SK-N-SH (cell line): ENCODE results near the gene TULP4. TPM values are rescaled to one million over a fixed set of nuclear protein-coding genes. Genes with fewer than 3 reads are reported as not detected.

Experiments used
- CTCF ChIA-PET: fragments of 300-600, 350-600 bp; formaldehyde crosslinking; extraction: SDS; loops from one replicate; lab custom pipeline; 2021; lab: Yijun Ruan, JAX
- POLR2A ChIA-PET: fragments of 350-600 bp; sonication (Branson Sonifier 250); formaldehyde crosslinking; extraction: SDS; loops from one replicate; lab custom pipeline; 2020; ENCODE audit warnings: antibody characterized with exemption, inconsistent platforms; lab: Yijun Ruan, JAX
- DNase-seq: peaks from one replicate; pipeline ENCODE4 v3.0.0; 2012
- H2AFZ ChIP-seq: fragments of 200-600 bp; sonication (generic); 2 replicates; pipeline ENCODE4 v1.8.1; 2016; ENCODE audit warnings: antibody characterized with exemption, mild to moderate bottlenecking, low read depth
- H3F3A ChIP-seq: fragments of 200-600 bp; sonication (generic); replicated peaks from 2 replicates; pipeline ENCODE3; 2016; ENCODE audit warnings: antibody characterized with exemption, mild to moderate bottlenecking; ENCODE audit not compliant: insufficient read depth
- H3K27ac ChIP-seq, 2 experiments: fragments of 200-500 bp in 1 of 2; fragments of 200-600 bp in 1 of 2; sonication (Bioruptor generic) in 1 of 2; sonication (generic), shearing (Covaris generic) in 1 of 2; 2 replicates each; pipeline versions ENCODE4 v1.5.1 to v1.6.1; 2014 to 2016; ENCODE audit warnings: low read depth in 2 of 2, inconsistent platforms in 1 of 2, low read length in 1 of 2, mild to moderate bottlenecking in 1 of 2, mixed read lengths in 1 of 2
- H3K27me3 ChIP-seq: fragments of 200-600 bp; sonication (generic), shearing (Covaris generic); 2 replicates; pipeline ENCODE4 v1.6.1; 2016; ENCODE audit warnings: mixed run types; ENCODE audit not compliant: insufficient read depth
- H3K36me3 ChIP-seq, 2 experiments: fragments of 200-500 bp in 1 of 2; fragments of 200-600 bp in 1 of 2; sonication (Bioruptor generic) in 1 of 2; sonication (generic) in 1 of 2; replicated peaks in 1 of 2; 2 replicates each; pipeline versions ENCODE3 to v1.5.1; 2014 to 2016; ENCODE audit warnings: low read length in 1 of 2, mild to moderate bottlenecking in 1 of 2; ENCODE audit not compliant: insufficient read depth in 2 of 2, control insufficient read depth in 1 of 2
- H3K4me1 ChIP-seq, 2 experiments: fragments of 200-500 bp in 1 of 2; fragments of 200-600 bp in 1 of 2; sonication (Bioruptor generic) in 1 of 2; sonication (generic), shearing (Covaris generic) in 1 of 2; 2 replicates each; pipeline versions ENCODE4 v1.5.1 to v1.6.1; 2014 to 2016; ENCODE audit warnings: low read depth in 1 of 2, low read length in 1 of 2, mixed run types in 1 of 2; ENCODE audit not compliant: insufficient read depth in 2 of 2, control insufficient read depth in 1 of 2
- H3K4me2 ChIP-seq: fragments of 200-600 bp; sonication (generic), shearing (Covaris generic); 2 replicates; pipeline ENCODE4 v1.6.1; 2017; ENCODE audit warnings: mixed run types
- H3K4me3 ChIP-seq, 2 experiments: fragments of 200-500 bp in 1 of 2; fragments of 200-600 bp in 1 of 2; sonication (Bioruptor generic) in 1 of 2; sonication (generic), shearing (Covaris generic) in 1 of 2; 2 replicates each; pipeline versions ENCODE4 v1.5.1 to v1.8.1; 2014 to 2016; ENCODE audit warnings: low read depth in 2 of 2, inconsistent platforms in 1 of 2, low read length in 1 of 2, mild to moderate bottlenecking in 1 of 2, mixed read lengths in 1 of 2, moderate library complexity in 1 of 2
- H3K79me2 ChIP-seq: fragments of 200-600 bp; sonication (generic); 2 replicates; pipeline ENCODE4 v1.8.1; 2017; ENCODE audit warnings: mild to moderate bottlenecking; ENCODE audit not compliant: insufficient read depth
- H3K9ac ChIP-seq: fragments of 200-600 bp; sonication (generic); 2 replicates; pipeline ENCODE4 v1.6.1; 2017; ENCODE audit warnings: mixed run types
- H3K9me2 ChIP-seq: fragments of 200-600 bp; sonication (generic); 2 replicates; pipeline ENCODE4 v1.6.1; 2017; ENCODE audit warnings: mixed run types
- H3K9me3 ChIP-seq: fragments of 200-600 bp; sonication (generic); 2 replicates; pipeline ENCODE4 v1.6.1; 2017; ENCODE audit warnings: mixed run types, mild to moderate bottlenecking, moderate library complexity
- H4K20me1 ChIP-seq: fragments of 200-600 bp; sonication (generic); 2 replicates; pipeline ENCODE4 v1.6.1; 2017; ENCODE audit warnings: mild to moderate bottlenecking, mixed run types; ENCODE audit not compliant: insufficient read depth
- FOSL2 ChIP-seq: IDR thresholded peaks from 2 replicates; pipeline ENCODE4 v1.4.0; 2012; ENCODE audit warnings: low read depth, mild to moderate bottlenecking, moderate library complexity, borderline replicate concordance
- JUND ChIP-seq: IDR thresholded peaks from 2 replicates; pipeline ENCODE4 v1.4.0; 2012
- NFIC ChIP-seq: IDR thresholded peaks from 2 replicates; pipeline ENCODE4 v1.4.0; 2012; ENCODE audit warnings: borderline replicate concordance
- NRF1 ChIP-seq: IDR thresholded peaks from 2 replicates; pipeline ENCODE4 v1.6.1; 2012; ENCODE audit warnings: low read depth, mild to moderate bottlenecking, low read length
- POLR2AphosphoS5 ChIP-seq: IDR thresholded peaks from 2 replicates; pipeline ENCODE4 v1.6.1; 2012; ENCODE audit warnings: low read depth, low read length
- RCOR1 ChIP-seq: fragments of 150-350 bp; IDR thresholded peaks from 2 replicates; pipeline ENCODE4 v1.6.1; 2017; ENCODE audit warnings: antibody characterized with exemption, low read length
- RXRA ChIP-seq: IDR thresholded peaks from 2 replicates; pipeline ENCODE4 v1.4.0; 2012; ENCODE audit warnings: low read depth, mild to moderate bottlenecking, borderline replicate concordance
- TCF12 ChIP-seq: IDR thresholded peaks from 2 replicates; pipeline ENCODE4 v1.4.0; 2012
- TEAD4 ChIP-seq: IDR thresholded peaks from 2 replicates; pipeline ENCODE4 v1.4.0; 2012; ENCODE audit warnings: mild to moderate bottlenecking, borderline replicate concordance; ENCODE audit not compliant: insufficient read depth
- YY1 ChIP-seq: IDR thresholded peaks from 2 replicates; pipeline ENCODE4 v1.4.0; 2012; ENCODE audit warnings: low read depth, mild to moderate bottlenecking
- WGBS: methylation state at CpG from one replicate; pipeline ENCODE4 v1.1.6; 2017; ENCODE audit warnings: low lambda C conversion rate; 5-methylcytosine and 5-hydroxymethylcytosine counted together
- polyA plus RNA-seq, 3 experiments: library from polyadenylated mRNA; depleted of rRNA; stranded (reverse); fragments of >200 nt; gene quantifications; 2 replicates each; pipeline ENCODE4 v1.2.3, GENCODE V29; 2012
- TF ChIP-seq, protein P1 (sequence below): IDR thresholded peaks from 2 replicates; pipeline ENCODE4 v1.6.1; 2012; ENCODE audit warnings: mild to moderate bottlenecking, low read depth, low read length, moderate library complexity
- TF ChIP-seq, protein P2 (sequence below): IDR thresholded peaks from 2 replicates; pipeline ENCODE4 v1.4.0; 2012; ENCODE audit warnings: low read depth, borderline replicate concordance
- TF ChIP-seq, protein P3 (sequence below): fragments of 150-350 bp; IDR thresholded peaks from 2 replicates; pipeline ENCODE4 v1.6.1; 2016; ENCODE audit warnings: mild to moderate bottlenecking, low read depth, low read length
- TF ChIP-seq, protein P4 (sequence below): IDR thresholded peaks from 2 replicates; pipeline ENCODE4; 2012
- TF ChIP-seq, protein P5 (sequence below): fragments of 200-600 bp; sonication (generic); IDR thresholded peaks from 2 replicates; pipeline ENCODE4 v1.6.1; 2017; ENCODE audit warnings: antibody characterized with exemption, mild to moderate bottlenecking, moderate library complexity

Gene TULP4
- polyA plus RNA-seq, 1 of the 3 experiments (the other 2 are of a cell fraction), result 5.9 TPM

DNA sequence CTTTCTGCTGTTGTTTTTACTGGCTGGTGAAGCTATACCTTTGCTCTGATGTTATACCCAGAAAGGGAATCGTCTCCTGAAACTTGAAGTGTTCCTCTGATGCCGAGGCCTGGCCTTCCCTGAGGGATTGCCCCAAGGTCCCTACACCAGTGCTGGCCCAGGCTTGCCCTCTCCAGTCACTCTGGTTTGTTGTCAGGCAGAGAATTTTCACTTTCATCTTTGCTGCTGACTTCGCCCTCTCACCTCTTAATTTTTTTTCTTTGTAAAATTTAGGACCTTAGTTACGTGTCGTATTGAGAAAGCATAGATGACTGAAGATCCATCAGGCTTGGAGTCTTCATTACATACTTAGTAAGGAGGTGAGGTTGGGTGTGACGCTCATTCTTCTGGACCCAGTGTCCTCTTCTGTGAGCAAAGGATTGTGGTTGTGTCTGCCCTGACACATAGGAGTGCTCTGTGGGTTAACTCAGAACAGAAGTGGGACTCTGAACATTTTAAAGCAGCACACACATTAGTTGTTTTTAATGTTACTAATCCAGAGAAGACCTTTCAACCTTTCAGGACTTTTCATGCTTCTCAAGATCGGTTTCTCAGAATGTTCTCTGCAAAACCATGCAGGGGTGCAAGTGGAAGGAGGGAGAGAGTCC, 45.4 kb downstream of the TULP4 start (continued):
- TF ChIP-seq, protein P1, sequence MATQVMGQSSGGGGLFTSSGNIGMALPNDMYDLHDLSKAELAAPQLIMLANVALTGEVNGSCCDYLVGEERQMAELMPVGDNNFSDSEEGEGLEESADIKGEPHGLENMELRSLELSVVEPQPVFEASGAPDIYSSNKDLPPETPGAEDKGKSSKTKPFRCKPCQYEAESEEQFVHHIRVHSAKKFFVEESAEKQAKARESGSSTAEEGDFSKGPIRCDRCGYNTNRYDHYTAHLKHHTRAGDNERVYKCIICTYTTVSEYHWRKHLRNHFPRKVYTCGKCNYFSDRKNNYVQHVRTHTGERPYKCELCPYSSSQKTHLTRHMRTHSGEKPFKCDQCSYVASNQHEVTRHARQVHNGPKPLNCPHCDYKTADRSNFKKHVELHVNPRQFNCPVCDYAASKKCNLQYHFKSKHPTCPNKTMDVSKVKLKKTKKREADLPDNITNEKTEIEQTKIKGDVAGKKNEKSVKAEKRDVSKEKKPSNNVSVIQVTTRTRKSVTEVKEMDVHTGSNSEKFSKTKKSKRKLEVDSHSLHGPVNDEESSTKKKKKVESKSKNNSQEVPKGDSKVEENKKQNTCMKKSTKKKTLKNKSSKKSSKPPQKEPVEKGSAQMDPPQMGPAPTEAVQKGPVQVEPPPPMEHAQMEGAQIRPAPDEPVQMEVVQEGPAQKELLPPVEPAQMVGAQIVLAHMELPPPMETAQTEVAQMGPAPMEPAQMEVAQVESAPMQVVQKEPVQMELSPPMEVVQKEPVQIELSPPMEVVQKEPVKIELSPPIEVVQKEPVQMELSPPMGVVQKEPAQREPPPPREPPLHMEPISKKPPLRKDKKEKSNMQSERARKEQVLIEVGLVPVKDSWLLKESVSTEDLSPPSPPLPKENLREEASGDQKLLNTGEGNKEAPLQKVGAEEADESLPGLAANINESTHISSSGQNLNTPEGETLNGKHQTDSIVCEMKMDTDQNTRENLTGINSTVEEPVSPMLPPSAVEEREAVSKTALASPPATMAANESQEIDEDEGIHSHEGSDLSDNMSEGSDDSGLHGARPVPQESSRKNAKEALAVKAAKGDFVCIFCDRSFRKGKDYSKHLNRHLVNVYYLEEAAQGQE, result no peak
- TF ChIP-seq, protein P2, sequence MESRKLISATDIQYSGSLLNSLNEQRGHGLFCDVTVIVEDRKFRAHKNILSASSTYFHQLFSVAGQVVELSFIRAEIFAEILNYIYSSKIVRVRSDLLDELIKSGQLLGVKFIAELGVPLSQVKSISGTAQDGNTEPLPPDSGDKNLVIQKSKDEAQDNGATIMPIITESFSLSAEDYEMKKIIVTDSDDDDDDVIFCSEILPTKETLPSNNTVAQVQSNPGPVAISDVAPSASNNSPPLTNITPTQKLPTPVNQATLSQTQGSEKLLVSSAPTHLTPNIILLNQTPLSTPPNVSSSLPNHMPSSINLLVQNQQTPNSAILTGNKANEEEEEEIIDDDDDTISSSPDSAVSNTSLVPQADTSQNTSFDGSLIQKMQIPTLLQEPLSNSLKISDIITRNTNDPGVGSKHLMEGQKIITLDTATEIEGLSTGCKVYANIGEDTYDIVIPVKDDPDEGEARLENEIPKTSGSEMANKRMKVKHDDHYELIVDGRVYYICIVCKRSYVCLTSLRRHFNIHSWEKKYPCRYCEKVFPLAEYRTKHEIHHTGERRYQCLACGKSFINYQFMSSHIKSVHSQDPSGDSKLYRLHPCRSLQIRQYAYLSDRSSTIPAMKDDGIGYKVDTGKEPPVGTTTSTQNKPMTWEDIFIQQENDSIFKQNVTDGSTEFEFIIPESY, result no peak
- TF ChIP-seq TCF12, result no peak
- TF ChIP-seq, all 33 proteins: peak for 0

DNA sequence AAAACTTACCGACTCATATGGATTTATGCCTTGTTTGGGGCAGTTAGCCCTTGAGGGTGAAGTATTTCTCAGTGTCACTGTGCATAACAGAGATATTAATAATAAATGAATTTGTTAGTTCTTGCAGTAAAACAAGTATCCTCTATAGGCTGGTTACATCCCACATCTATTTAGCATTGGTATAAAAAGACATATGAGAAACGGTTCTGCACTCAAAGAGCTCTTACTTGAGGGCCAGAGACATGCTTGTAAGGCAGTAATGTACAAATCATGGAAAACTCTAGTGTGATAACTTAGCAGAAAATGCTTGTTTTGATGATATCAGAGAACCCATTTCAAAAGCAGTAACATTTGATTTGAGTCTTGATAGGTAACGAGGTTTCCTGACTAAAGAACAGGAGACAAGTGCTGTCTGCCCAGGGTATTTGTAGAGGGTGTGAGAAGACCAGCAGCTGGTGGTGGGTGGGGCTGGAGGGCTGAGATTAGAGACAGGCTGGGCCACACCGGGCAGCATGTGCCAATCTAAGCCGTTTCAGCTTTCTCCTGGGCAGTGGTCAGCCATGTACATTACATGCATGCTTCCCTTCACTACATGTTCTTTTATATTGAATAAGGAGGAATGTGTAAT, 46.3 kb downstream of the TULP4 start:
- Histone ChIP-seq H3K4me2 (no peak overlapping the region), H3F3A (peaks cover 1% of the 10 kb centered on the region), H3K9me3 (no peaks in the 10 kb centered on the region), H3K79me2 (peaks cover 60% of the 10 kb centered on the region), H3K27me3 (no peaks in the 10 kb centered on the region), H3K4me3 (no peak overlapping the region), H3K4me1 (peaks cover 18 to 35% of the 10 kb centered on the region in 2 experiments; a peak in 3 of 4 replicates), H2AFZ (no peak overlapping the region), H3K36me3 (no peaks in the 10 kb centered on the region), H4K20me1 (peaks cover 27% of the 10 kb centered on the region; the same call in 1 of the 2 replicates), H3K27ac (peak overlapping the region in 1 of 2 experiments; percentile 51; a peak in 1 of 4 replicates), H3K9me2 (no peaks in the 10 kb centered on the region), H3K9ac (no peak overlapping the region)
- WGBS, result 67% methylated on average over 3 of the region's 5 CpGs
- CTCF ChIA-PET, result interaction anchor here (2.2 kb wide), 1 partner anchor 138 kb away, joined by 6 read pairs; no protein-coding TSS in a partner anchor
- TF ChIP-seq, protein P1, result no peak
- TF ChIP-seq FOSL2, result no peak
- no peak for TF ChIP-seq NFIC
- TF ChIP-seq, protein P3, sequence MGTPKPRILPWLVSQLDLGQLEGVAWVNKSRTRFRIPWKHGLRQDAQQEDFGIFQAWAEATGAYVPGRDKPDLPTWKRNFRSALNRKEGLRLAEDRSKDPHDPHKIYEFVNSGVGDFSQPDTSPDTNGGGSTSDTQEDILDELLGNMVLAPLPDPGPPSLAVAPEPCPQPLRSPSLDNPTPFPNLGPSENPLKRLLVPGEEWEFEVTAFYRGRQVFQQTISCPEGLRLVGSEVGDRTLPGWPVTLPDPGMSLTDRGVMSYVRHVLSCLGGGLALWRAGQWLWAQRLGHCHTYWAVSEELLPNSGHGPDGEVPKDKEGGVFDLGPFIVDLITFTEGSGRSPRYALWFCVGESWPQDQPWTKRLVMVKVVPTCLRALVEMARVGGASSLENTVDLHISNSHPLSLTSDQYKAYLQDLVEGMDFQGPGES, result no peak
- TF ChIP-seq YY1, result no peak
- no peak for TF ChIP-seq TCF12
- TF ChIP-seq JUND, result no peak
- TF ChIP-seq RCOR1, result no peak
- TF ChIP-seq POLR2AphosphoS5, result no peak
- no peak for TF ChIP-seq NRF1
- TF ChIP-seq TEAD4, result no peak
- TF ChIP-seq, protein P4, sequence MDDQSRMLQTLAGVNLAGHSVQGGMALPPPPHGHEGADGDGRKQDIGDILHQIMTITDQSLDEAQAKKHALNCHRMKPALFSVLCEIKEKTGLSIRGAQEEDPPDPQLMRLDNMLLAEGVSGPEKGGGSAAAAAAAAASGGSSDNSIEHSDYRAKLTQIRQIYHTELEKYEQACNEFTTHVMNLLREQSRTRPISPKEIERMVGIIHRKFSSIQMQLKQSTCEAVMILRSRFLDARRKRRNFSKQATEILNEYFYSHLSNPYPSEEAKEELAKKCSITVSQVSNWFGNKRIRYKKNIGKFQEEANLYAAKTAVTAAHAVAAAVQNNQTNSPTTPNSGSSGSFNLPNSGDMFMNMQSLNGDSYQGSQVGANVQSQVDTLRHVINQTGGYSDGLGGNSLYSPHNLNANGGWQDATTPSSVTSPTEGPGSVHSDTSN, result no peak
- TF ChIP-seq, protein P5, sequence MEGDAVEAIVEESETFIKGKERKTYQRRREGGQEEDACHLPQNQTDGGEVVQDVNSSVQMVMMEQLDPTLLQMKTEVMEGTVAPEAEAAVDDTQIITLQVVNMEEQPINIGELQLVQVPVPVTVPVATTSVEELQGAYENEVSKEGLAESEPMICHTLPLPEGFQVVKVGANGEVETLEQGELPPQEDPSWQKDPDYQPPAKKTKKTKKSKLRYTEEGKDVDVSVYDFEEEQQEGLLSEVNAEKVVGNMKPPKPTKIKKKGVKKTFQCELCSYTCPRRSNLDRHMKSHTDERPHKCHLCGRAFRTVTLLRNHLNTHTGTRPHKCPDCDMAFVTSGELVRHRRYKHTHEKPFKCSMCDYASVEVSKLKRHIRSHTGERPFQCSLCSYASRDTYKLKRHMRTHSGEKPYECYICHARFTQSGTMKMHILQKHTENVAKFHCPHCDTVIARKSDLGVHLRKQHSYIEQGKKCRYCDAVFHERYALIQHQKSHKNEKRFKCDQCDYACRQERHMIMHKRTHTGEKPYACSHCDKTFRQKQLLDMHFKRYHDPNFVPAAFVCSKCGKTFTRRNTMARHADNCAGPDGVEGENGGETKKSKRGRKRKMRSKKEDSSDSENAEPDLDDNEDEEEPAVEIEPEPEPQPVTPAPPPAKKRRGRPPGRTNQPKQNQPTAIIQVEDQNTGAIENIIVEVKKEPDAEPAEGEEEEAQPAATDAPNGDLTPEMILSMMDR, result no peak
- no peak for TF ChIP-seq RXRA
- DNase-seq, result peak; percentile 65
- POLR2A ChIA-PET, result no interaction called here
